ENCODE results near the gene KHDRBS2.

DNA sequence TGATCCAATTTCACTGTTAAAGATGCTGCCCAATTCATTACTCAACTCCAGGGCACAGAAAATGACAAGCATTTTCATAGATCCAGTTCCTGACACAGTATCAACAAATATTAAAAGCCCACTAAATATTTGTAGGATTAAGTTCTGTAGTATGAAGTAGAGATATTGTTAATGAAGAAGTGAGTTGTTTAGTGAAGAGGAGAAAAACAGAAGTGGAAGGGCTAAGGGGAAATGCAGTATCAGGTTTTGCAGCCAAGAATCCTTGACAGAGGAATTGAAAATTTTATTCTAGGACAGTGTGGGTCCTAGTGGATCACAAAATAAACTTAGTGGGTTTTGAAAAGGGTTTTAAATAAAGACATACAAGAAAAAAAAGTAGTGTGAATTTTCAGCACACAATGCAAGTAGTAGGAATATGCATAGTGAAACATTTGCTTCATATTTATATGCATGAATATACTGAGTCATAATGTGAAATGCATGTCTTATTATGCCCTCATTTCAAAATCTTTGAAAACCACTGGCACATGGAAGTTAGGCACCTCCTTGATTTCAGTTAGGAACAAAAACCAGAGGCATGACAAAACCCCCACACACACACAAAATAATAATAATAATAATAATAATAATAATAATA is 338.6 kb downstream of the KHDRBS2 start:
- TF ChIP-seq, protein P1, sequence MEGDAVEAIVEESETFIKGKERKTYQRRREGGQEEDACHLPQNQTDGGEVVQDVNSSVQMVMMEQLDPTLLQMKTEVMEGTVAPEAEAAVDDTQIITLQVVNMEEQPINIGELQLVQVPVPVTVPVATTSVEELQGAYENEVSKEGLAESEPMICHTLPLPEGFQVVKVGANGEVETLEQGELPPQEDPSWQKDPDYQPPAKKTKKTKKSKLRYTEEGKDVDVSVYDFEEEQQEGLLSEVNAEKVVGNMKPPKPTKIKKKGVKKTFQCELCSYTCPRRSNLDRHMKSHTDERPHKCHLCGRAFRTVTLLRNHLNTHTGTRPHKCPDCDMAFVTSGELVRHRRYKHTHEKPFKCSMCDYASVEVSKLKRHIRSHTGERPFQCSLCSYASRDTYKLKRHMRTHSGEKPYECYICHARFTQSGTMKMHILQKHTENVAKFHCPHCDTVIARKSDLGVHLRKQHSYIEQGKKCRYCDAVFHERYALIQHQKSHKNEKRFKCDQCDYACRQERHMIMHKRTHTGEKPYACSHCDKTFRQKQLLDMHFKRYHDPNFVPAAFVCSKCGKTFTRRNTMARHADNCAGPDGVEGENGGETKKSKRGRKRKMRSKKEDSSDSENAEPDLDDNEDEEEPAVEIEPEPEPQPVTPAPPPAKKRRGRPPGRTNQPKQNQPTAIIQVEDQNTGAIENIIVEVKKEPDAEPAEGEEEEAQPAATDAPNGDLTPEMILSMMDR (IDR thresholded peaks at IDR 0.05), result no peak
- TF ChIP-seq POLR2A (IDR thresholded peaks at IDR 0.05), result no peak
